ENCODE measurements around the gene ING5. TPM values are rescaled to one million over a fixed set of nuclear protein-coding genes. Genes with fewer than 3 reads are reported as not detected.
"Not testable (repeated sequence)": the region's sequence is repeated elsewhere in the genome, so short reads cannot be mapped to it uniquely, and the experiment has no call there.

The ING5 gene
- total RNA-seq, 1 donor from 2014 or later = 56.9 TPM

DNA sequence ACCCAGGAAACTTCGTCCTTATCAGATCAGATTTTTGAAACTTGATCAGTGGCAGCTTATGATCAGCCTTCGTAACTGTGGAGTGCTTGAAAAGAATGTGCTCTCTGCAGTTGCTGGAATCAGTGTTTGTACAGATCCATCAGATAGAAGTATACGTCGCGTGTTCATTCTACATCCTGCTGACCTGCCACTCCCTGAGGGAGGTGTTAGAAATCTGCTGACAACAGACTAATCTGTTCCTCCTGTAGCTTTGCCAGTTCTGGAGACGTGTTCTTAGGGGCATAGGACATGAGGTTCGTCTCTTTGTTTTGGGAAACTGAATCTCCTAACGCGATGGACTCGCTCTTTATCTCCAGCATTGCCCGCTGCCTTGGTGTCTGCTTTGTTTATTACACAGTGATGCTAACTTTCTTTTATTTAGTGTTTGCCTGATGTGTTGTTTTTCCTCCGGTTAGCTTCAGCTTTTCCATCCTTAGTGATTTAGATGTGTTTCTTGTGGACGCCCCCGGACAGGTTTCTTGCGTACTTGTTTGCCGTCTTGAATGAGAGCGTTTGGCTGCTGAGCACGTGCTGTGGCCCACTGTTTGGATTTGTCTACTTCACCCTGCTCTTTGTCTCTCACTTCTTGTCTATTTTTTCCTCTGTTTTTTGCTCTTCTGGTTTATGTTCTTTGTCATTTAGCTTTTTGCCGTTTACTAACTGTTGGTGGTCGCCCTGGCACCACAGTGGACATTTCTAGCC, 57.4 kb downstream of the ING5 start:
- Mint-ChIP-seq H3K27me3 (ENCODE audit: low read depth) (no peaks in the 10 kb centered on the region), H3K4me3 (no peak overlapping the region), H3K36me3 (peaks cover 25% of the 10 kb centered on the region), H3K9me3 (peaks cover 4% of the 10 kb centered on the region), H3K27ac (peak overlapping the region; percentile 54), H3K4me1 (peaks cover 29% of the 10 kb centered on the region)
- DNase-seq (ENCODE audit: low spot score in 2 of 2, unreplicated experiment in 2 of 2) = no peak
- TF ChIP-seq, protein P1, sequence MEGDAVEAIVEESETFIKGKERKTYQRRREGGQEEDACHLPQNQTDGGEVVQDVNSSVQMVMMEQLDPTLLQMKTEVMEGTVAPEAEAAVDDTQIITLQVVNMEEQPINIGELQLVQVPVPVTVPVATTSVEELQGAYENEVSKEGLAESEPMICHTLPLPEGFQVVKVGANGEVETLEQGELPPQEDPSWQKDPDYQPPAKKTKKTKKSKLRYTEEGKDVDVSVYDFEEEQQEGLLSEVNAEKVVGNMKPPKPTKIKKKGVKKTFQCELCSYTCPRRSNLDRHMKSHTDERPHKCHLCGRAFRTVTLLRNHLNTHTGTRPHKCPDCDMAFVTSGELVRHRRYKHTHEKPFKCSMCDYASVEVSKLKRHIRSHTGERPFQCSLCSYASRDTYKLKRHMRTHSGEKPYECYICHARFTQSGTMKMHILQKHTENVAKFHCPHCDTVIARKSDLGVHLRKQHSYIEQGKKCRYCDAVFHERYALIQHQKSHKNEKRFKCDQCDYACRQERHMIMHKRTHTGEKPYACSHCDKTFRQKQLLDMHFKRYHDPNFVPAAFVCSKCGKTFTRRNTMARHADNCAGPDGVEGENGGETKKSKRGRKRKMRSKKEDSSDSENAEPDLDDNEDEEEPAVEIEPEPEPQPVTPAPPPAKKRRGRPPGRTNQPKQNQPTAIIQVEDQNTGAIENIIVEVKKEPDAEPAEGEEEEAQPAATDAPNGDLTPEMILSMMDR (IDR thresholded peaks at IDR 0.05; ENCODE audit: unreplicated experiment) = no peak

DNA sequence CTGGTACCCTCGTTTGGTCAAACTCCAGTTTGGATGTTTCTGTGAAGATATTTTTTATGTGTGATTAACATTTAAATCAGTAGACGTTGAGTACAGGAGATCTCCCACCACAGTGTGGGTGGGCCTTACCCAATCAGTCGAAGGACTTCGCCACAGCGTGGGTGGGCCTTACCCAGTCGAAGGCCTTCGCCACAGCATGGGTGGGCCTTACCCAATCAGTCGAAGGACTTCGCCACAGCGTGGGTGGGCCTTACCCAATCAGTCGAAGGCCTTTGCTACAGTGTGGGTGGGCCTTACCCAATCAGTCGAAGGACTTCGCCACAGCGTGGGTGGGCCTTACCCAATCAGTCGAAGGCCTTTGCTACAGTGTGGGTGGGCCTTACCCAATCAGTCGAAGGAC, 58.1 kb downstream of the ING5 start:
- Mint-ChIP-seq H3K27ac (peak overlapping the region; percentile 54), H3K36me3 (peaks cover 24% of the 10 kb centered on the region), H3K4me1 (peaks cover 33% of the 10 kb centered on the region)
- not testable (repeated sequence) for H3K9me3 Mint-ChIP-seq; DNase-seq (ENCODE audit: low spot score in 2 of 2, unreplicated experiment in 2 of 2); H3K4me3 Mint-ChIP-seq; H3K27me3 Mint-ChIP-seq (ENCODE audit: low read depth)

DNA sequence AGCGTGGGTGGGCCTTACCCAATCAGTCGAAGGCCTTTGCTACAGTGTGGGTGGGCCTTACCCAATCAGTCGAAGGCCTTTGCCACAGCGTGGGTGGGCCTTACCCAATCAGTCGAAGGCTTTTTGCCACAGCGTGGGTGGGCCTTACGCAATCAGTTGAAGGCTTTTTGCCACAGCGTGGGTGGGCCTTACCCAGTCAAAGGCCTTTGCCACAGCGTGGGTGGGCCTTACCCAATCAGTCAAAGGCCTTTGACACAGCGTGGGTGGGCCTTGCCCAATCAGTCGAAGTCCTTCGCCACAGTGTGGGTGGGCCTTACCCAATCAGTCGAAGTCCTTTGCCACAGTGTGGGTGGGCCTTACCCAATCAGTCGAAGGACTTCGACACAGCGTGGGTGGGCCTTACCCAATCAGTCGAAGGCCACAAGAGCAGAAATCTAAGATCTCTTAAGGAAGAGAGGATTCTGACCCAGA, 58.5 kb downstream of the ING5 start:
- DNase-seq (ENCODE audit: low spot score in 2 of 2, unreplicated experiment in 2 of 2) = no peak
- Mint-ChIP-seq H3K9me3 (peaks cover 4% of the 10 kb centered on the region), H3K4me3 (no peak overlapping the region), H3K36me3 (peaks cover 24% of the 10 kb centered on the region), H3K27ac (no peak overlapping the region), H3K27me3 (ENCODE audit: low read depth) (no peaks in the 10 kb centered on the region), H3K4me1 (peaks cover 33% of the 10 kb centered on the region)
- TF ChIP-seq, protein P1 (IDR thresholded peaks at IDR 0.05; ENCODE audit: unreplicated experiment) = no peak

DNA sequence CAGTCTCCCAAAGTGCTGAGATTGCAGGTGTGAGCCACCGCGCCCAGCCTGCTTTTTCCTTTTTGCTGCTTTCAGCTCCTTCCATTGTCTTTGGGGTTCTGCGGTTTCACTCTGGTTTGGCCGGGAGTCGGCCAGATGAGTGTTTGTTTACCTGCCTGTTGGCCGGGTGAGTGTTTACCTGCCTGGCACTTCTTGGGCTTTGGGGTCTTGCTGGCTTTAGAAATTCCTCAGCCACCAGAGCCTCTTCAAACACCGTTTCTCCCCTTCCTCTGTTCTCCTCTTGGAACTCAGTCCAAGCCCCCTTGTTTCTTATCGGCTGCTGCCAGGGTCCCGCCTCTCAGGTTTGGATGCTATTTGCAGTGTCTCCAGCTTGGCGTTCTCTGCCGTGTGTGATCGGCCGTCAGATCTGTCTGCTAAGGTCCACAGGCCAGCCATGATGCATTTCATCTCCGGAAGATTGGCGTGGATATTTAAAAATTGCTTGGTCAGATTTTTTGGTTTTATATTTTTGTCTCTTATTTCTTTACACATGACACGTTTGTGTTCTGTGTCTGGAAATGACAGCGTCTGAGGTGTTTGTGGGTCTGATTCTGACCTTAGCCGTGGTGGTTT, 60.6 kb downstream of the ING5 start:
- H3K4me1 Mint-ChIP-seq = peaks cover 33% of the 10 kb centered on the region
- H3K27me3 Mint-ChIP-seq (ENCODE audit: low read depth) = no peaks in the 10 kb centered on the region
- DNase-seq (ENCODE audit: low spot score in 2 of 2, unreplicated experiment in 2 of 2) = no peak
- H3K27ac Mint-ChIP-seq = peak overlapping the region; percentile 44
- H3K9me3 Mint-ChIP-seq = peaks cover 4% of the 10 kb centered on the region
- peaks cover 24% of the 10 kb centered on the region for H3K36me3 Mint-ChIP-seq
- TF ChIP-seq, protein P1 (IDR thresholded peaks at IDR 0.05; ENCODE audit: unreplicated experiment) = no peak
- no peak overlapping the region for H3K4me3 Mint-ChIP-seq

DNA sequence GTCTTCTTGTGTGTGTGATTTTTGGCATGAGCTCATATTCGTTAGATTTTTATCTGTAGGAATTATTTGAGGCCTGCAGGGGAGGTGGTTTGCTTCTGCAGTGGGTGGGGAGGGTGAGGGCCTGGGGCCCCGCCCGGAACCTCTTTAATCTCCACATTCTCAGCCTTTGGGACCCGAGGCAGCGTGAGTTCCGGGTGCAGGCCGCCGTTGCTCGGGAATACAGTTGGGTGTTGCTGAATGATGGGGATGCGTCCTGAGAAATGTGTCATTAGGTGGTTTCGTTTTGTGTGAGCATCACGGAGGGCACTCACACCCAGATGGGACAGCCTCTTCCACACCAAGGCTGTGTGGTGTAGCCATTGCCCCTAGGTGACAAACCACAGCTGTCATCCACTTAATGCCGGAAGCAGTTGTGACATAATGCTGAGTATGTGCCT, 61.1 kb downstream of the ING5 start:
- Mint-ChIP-seq H3K27ac (peak overlapping the region; percentile 44), H3K36me3 (peaks cover 22% of the 10 kb centered on the region), H3K27me3 (ENCODE audit: low read depth) (no peaks in the 10 kb centered on the region), H3K4me1 (peaks cover 33% of the 10 kb centered on the region), H3K9me3 (peaks cover 4% of the 10 kb centered on the region), H3K4me3 (no peak overlapping the region)
- DNase-seq (ENCODE audit: low spot score in 2 of 2, unreplicated experiment in 2 of 2) = no peak
- TF ChIP-seq, protein P1 (IDR thresholded peaks at IDR 0.05; ENCODE audit: unreplicated experiment) = no peak
